Mesendoderm (in vitro differentiated cells): ENCODE results near the gene CCRL2.

Experiments
- DNase-seq: peaks from one replicate; pipeline ENCODE4 v3.0.0; 2013
- H2AK5ac ChIP-seq: 2 replicates; pipeline ENCODE4 v1.6.1; 2013; ENCODE audit warnings: low read length, inconsistent platforms
- H2BK120ac ChIP-seq: 2 replicates; pipeline ENCODE4 v1.6.1; 2013; ENCODE audit warnings: low read depth, mild to moderate bottlenecking, low read length, moderate library complexity, mixed read lengths
- H2BK15ac ChIP-seq: replicated peaks from 2 replicates; pipeline ENCODE4 v1.6.1; 2013; ENCODE audit warnings: low read depth, mild to moderate bottlenecking, moderate library complexity
- H2BK5ac ChIP-seq: 2 replicates; pipeline ENCODE4 v1.6.1; 2013; ENCODE audit warnings: low read length, inconsistent platforms
- H3K18ac ChIP-seq: 2 replicates; pipeline ENCODE4 v1.6.1; 2013; ENCODE audit warnings: mild to moderate bottlenecking, low read length, mixed read lengths
- H3K23ac ChIP-seq: one replicate; pipeline ENCODE4 v1.6.1; 2013; ENCODE audit warnings: low read length
- H3K27ac ChIP-seq: 2 replicates; pipeline ENCODE4 v1.5.1; 2013; ENCODE audit warnings: low read depth, mild to moderate bottlenecking, inconsistent platforms, low read length, moderate library complexity
- H3K27me3 ChIP-seq: 2 replicates; pipeline ENCODE4 v1.6.1; 2013; ENCODE audit warnings: low read length, control low read depth, mild to moderate bottlenecking, inconsistent platforms; ENCODE audit not compliant: insufficient read depth, poor library complexity
- H3K36me3 ChIP-seq: 2 replicates; pipeline ENCODE4 v1.6.1; 2013; ENCODE audit warnings: low read length, inconsistent platforms; ENCODE audit not compliant: control insufficient read depth, insufficient read depth
- H3K4ac ChIP-seq: one replicate; pipeline ENCODE4 v1.6.1; 2013; ENCODE audit warnings: low read depth, mild to moderate bottlenecking, low read length, moderate library complexity
- H3K4me1 ChIP-seq: 2 replicates; pipeline ENCODE4 v1.6.1; 2013; ENCODE audit warnings: low read depth, low read length, inconsistent platforms; ENCODE audit not compliant: control insufficient read depth
- H3K4me2 ChIP-seq: 2 replicates; pipeline ENCODE4 v1.6.1; 2013; ENCODE audit warnings: low read length
- H3K4me3 ChIP-seq: 2 replicates; pipeline ENCODE4 v1.5.1; 2013; ENCODE audit warnings: mild to moderate bottlenecking, low read length
- H3K56ac ChIP-seq: one replicate; pipeline ENCODE4 v1.6.1; 2013; ENCODE audit warnings: low read length
- H3K79me1 ChIP-seq: 2 replicates; pipeline ENCODE4 v1.6.1; 2013; ENCODE audit warnings: low read length, inconsistent platforms
- H3K79me2 ChIP-seq: 2 replicates; pipeline ENCODE4 v1.6.1; 2013; ENCODE audit warnings: mild to moderate bottlenecking, low read length; ENCODE audit not compliant: control insufficient read depth, insufficient read depth
- H3K9ac ChIP-seq: 2 replicates; pipeline ENCODE4 v1.6.1; 2013; ENCODE audit warnings: low read length, inconsistent platforms
- H4K5ac ChIP-seq: one replicate; pipeline ENCODE4 v1.6.1; 2013; ENCODE audit warnings: low read length
- H4K8ac ChIP-seq: one replicate; pipeline ENCODE4 v1.6.1; 2013; ENCODE audit warnings: low read depth, mild to moderate bottlenecking, control low read depth, low read length, moderate library complexity
- WGBS: extraction: QIAGEN DNeasy Blood & Tissue Kit; methylation state at CpG from one replicate; pipeline ENCODE4 v1.1.7; 2013; ENCODE audit warnings: low lambda C conversion rate, missing lambda C conversion rate; ENCODE audit not compliant: insufficient coverage; ENCODE audit errors: extremely low coverage; 5-methylcytosine and 5-hydroxymethylcytosine counted together

CCRL2 gene

GRCh38 chr3:46416811-46417510, 9.9 kb downstream of the CCRL2 start:
- H3K4ac ChIP-seq, result no peak overlapping the region
- no peak overlapping the region for H3K4me2 ChIP-seq
- no peak overlapping the region for H3K4me3 ChIP-seq
- H3K23ac ChIP-seq, result no peak overlapping the region
- H2BK120ac ChIP-seq, result no peak overlapping the region
- no peak overlapping the region for H4K5ac ChIP-seq
- DNase-seq, result no peak
- H4K8ac ChIP-seq, result no peak overlapping the region
- H3K9ac ChIP-seq, result no peak overlapping the region
- no peaks in the 10 kb centered on the region for H3K79me2 ChIP-seq
- peaks cover 10% of the 10 kb centered on the region for H3K4me1 ChIP-seq
- no peak overlapping the region for H2AK5ac ChIP-seq
- no peak overlapping the region for H3K27ac ChIP-seq
- H3K27me3 ChIP-seq, result no peaks in the 10 kb centered on the region
- no peak overlapping the region for H3K18ac ChIP-seq
- no peak overlapping the region for H2BK5ac ChIP-seq
- no CpG with 5 or more reads among the region's 7 CpGs for WGBS
- no peaks in the 10 kb centered on the region for H3K79me1 ChIP-seq
- H3K36me3 ChIP-seq, result no peaks in the 10 kb centered on the region
- no peak overlapping the region for H2BK15ac ChIP-seq
- no peak overlapping the region for H3K56ac ChIP-seq

- Histone ChIP-seq H2AK5ac (no peak overlapping the region), H3K79me1 (no peaks in the 10 kb centered on the region), H4K8ac (no peak overlapping the region), H3K27me3 (no peaks in the 10 kb centered on the region), H2BK5ac (no peak overlapping the region), H3K79me2 (no peaks in the 10 kb centered on the region), H3K27ac (no peak overlapping the region), H3K36me3 (no peaks in the 10 kb centered on the region), H2BK15ac (no peak overlapping the region), H3K56ac (peak overlapping the region; percentile 0), H3K9ac (no peak overlapping the region), H3K4me2 (no peak overlapping the region), H4K5ac (no peak overlapping the region), H3K4me3 (no peak overlapping the region), H3K4me1 (peaks cover 10% of the 10 kb centered on the region), H2BK120ac (no peak overlapping the region), H3K23ac (no peak overlapping the region), H3K18ac (no peak overlapping the region), H3K4ac (no peak overlapping the region)
- no CpG with 5 or more reads among the region's 9 CpGs for WGBS
- DNase-seq, result peak; percentile 65
These were observed 11.0 kb downstream of the CCRL2 start for GRCh38 chr3:46417841-46418611.

GRCh38 chr3:46419816-46420215, 12.8 kb downstream of the CCRL2 start:
- Histone ChIP-seq H3K4me3 (no peak overlapping the region), H3K56ac (no peak overlapping the region), H3K4ac (no peak overlapping the region), H4K5ac (no peak overlapping the region), H3K9ac (no peak overlapping the region), H3K18ac (no peak overlapping the region), H2BK5ac (no peak overlapping the region), H3K27ac (no peak overlapping the region), H3K23ac (no peak overlapping the region), H3K4me1 (peaks cover 10% of the 10 kb centered on the region), H3K79me2 (no peaks in the 10 kb centered on the region), H4K8ac (no peak overlapping the region), H3K4me2 (no peak overlapping the region), H2BK15ac (no peak overlapping the region), H3K27me3 (no peaks in the 10 kb centered on the region), H3K36me3 (no peaks in the 10 kb centered on the region), H2AK5ac (no peak overlapping the region), H2BK120ac (no peak overlapping the region), H3K79me1 (no peaks in the 10 kb centered on the region)
- no peak for DNase-seq
- no CpG with 5 or more reads among the region's 4 CpGs for WGBS

- no peak overlapping the region for H4K8ac ChIP-seq
- H3K9ac ChIP-seq, result no peak overlapping the region
- no peak for DNase-seq
- H3K79me1 ChIP-seq, result no peaks in the 10 kb centered on the region
- no peaks in the 10 kb centered on the region for H3K79me2 ChIP-seq
- H3K18ac ChIP-seq, result no peak overlapping the region
- no peak overlapping the region for H3K23ac ChIP-seq
- no peak overlapping the region for H2BK120ac ChIP-seq
- H3K4me3 ChIP-seq, result no peak overlapping the region
- H3K4me2 ChIP-seq, result no peak overlapping the region
- no peaks in the 10 kb centered on the region for H3K36me3 ChIP-seq
- no peak overlapping the region for H2AK5ac ChIP-seq
- no peak overlapping the region for H2BK5ac ChIP-seq
- no peak overlapping the region for H3K4ac ChIP-seq
- H3K27me3 ChIP-seq, result no peaks in the 10 kb centered on the region
- H3K27ac ChIP-seq, result no peak overlapping the region
- no peak overlapping the region for H2BK15ac ChIP-seq
- peaks cover 10% of the 10 kb centered on the region for H3K4me1 ChIP-seq
- WGBS, result no CpG with 5 or more reads among the region's 2 CpGs
- no peak overlapping the region for H3K56ac ChIP-seq
- H4K5ac ChIP-seq, result no peak overlapping the region
These were observed 13.9 kb downstream of the CCRL2 start for GRCh38 chr3:46420931-46421330.

- Histone ChIP-seq H3K9ac (no peak overlapping the region), H3K27ac (no peak overlapping the region), H2BK15ac (no peak overlapping the region), H2BK5ac (no peak overlapping the region), H3K56ac (no peak overlapping the region), H2BK120ac (no peak overlapping the region), H3K4me2 (no peak overlapping the region), H3K36me3 (no peaks in the 10 kb centered on the region), H3K23ac (no peak overlapping the region), H3K27me3 (no peaks in the 10 kb centered on the region), H3K79me2 (no peaks in the 10 kb centered on the region), H3K18ac (no peak overlapping the region), H3K4me1 (peaks cover 8% of the 10 kb centered on the region), H3K4me3 (no peak overlapping the region), H3K79me1 (no peaks in the 10 kb centered on the region), H3K4ac (no peak overlapping the region), H4K5ac (no peak overlapping the region), H4K8ac (no peak overlapping the region), H2AK5ac (no peak overlapping the region)
- DNase-seq, result no peak
- WGBS, result no CpG with 5 or more reads among the region's 6 CpGs
These were observed 15.6 kb downstream of the CCRL2 start for GRCh38 chr3:46422617-46423016.
